Measurements from ENCODE around the gene ALKBH3. TPM values are rescaled to one million over a fixed set of nuclear protein-coding genes. Genes with fewer than 3 reads are reported as not detected.

ALKBH3 gene
- total and polyA plus RNA-seq, 10 of the 15 experiments (the other 5 are each of a cell fraction or from before 2014, with no cell fraction given): 22.1 to 50.8 (median 38.5) TPM

DNA sequence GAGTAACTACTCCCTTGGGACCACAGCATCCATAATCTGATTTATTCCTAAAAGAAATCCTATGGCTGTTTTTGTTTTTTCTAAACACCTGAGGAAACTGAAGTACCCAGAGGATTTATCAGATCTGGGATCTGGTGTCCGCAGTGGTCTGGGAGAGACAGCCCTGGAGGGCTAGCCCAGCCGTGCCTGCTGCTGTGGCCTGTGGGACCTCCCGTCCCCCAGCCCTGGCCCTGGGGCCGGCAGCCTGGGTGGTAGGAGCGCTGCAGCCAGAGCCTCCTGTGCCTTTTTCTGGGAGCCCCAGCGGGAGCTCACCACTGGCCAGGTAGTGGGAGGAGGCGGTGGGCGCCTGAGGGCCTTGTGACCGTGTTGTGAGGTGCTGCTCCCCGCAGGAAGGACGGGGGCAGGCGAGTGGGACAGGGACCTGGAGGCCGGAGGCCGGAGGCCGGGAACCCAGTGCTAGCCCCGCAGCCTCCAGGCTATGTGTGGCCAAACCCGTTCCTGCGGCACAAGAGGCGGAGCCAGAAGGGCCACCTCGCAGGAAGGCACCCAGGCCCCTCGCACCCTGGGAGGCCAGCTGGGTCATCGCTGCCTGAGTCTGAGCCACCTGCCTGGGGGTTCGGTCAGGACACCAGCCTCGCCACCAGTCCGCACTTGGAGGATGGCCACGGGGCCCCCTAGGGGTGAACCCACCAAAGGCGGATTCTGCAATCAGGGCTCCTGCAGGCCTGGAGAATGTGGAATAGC lies 43.7 kb downstream of the ALKBH3 start:
- no peaks in the 10 kb centered on the region for H3K27me3 ChIP-seq (replicated peaks in 1 of 2; ENCODE audit: control insufficient read depth in 2 of 2, insufficient read depth in 2 of 2, low read length in 1 of 2)
- no peak overlapping the region for H3K9ac ChIP-seq (ENCODE audit: control insufficient read depth, insufficient read depth, low read length)
- H3K4me1 ChIP-seq (ENCODE audit: control insufficient read depth, insufficient read depth, low read length): no peaks in the 10 kb centered on the region
- no peaks in the 10 kb centered on the region for H3K79me2 ChIP-seq (ENCODE audit: control insufficient read depth, insufficient read depth, low read length)
- ChIA-PET CTCF (no interaction called here), SMC1A (ENCODE audit: uncharacterized antibody, unreplicated experiment) (no interaction called here), POLR2A (no interaction called here), RAD21 (ENCODE audit: unreplicated experiment) (no interaction called here)
- H3K4me2 ChIP-seq (ENCODE audit: control insufficient read depth, insufficient read depth): no peak overlapping the region
- intact Hi-C loops (cut with micrococcal nuclease; ENCODE audit: unreplicated experiment) (no loop called here), in situ Hi-C loops (cut with MboI) (no loop called here)
- TF ChIP-seq FOS (IDR thresholded peaks at IDR 0.05; ENCODE audit: borderline replicate concordance, extremely low read depth, insufficient read length) (no peak), EP300 (IDR thresholded peaks at IDR 0.05; ENCODE audit: borderline replicate concordance in 1 of 2, control insufficient read depth in 1 of 2, low read depth in 2 of 2, low read length in 2 of 2) (no peak), SIX5 (IDR thresholded peaks at IDR 0.05; ENCODE audit: low read depth, low read length, severe bottlenecking) (no peak), DPF2 (IDR thresholded peaks at IDR 0.05) (no peak), NRF1 (conservative IDR thresholded peaks at IDR 0.05; ENCODE audit: low read depth, low read length) (no peak), IKZF1 (conservative IDR thresholded peaks at IDR 0.05) (no peak), MXI1 (IDR thresholded peaks at IDR 0.05; ENCODE audit: low read depth, low read length) (no peak), SREBF2 (IDR thresholded peaks at IDR 0.05; ENCODE audit: low read length) (no peak), ATF2 (IDR thresholded peaks at IDR 0.05; ENCODE audit: low read length) (no peak), ZNF687 (IDR thresholded peaks at IDR 0.05) (no peak), ZNF622 (IDR thresholded peaks at IDR 0.05) (no peak), NR2C2 (IDR thresholded peaks at IDR 0.05; ENCODE audit: borderline replicate concordance, control insufficient read depth, insufficient read length, low read depth) (no peak), RB1 (IDR thresholded peaks at IDR 0.05; ENCODE audit: borderline replicate concordance) (no peak), NR2C1 (IDR thresholded peaks at IDR 0.05) (no peak)
- H3K4me3 ChIP-seq: no peak overlapping the region
- ATAC-seq (no peak), FAIRE-seq (no peak), DNase-seq (ENCODE audit: low read depth, low spot score) (no peak)
- H3K27ac ChIP-seq (ENCODE audit: control insufficient read depth, insufficient read depth): no peak overlapping the region
- peaks cover 2% of the 10 kb centered on the region in 2 experiments; a peak in 2 of 4 replicates for H3K36me3 ChIP-seq (ENCODE audit: control insufficient read depth in 2 of 2, insufficient read depth in 2 of 2, low read length in 1 of 2)
- no peaks in the 10 kb centered on the region for H4K20me1 ChIP-seq (ENCODE audit: control insufficient read depth, insufficient read depth)
- H3K9me3 ChIP-seq (replicated peaks; ENCODE audit: control insufficient read depth, insufficient read depth, low read length): no peaks in the 10 kb centered on the region
- H2AFZ ChIP-seq (ENCODE audit: control insufficient read depth, low read depth, low read length): no peak overlapping the region
- no TSS peak for BruUV-seq (replicated peaks)
- WGBS (ENCODE audit: insufficient coverage, insufficient replicate concordance, low lambda C conversion rate, missing lambda C conversion rate): 95% methylated on average over 27 of the region's 27 CpGs

Measured in GM12878 (cell line).